Measurements from ENCODE around the gene CTDSPL2.

- TF ChIP-seq CTCF (conservative IDR thresholded peaks at IDR 0.05; ENCODE audit: low read depth in 2 of 2), result no peak
- no peak for TF ChIP-seq POLR2AphosphoS5 (IDR thresholded peaks at IDR 0.05; ENCODE audit: low read depth)
- no peak for TF ChIP-seq EZH2 (IDR thresholded peaks at IDR 0.05; ENCODE audit: low read depth, unreplicated experiment)
- no peak for TF ChIP-seq REST (IDR thresholded peaks at IDR 0.05; ENCODE audit: unreplicated experiment)
- TF ChIP-seq EZH2phosphoT487 (IDR thresholded peaks at IDR 0.05; ENCODE audit: unreplicated experiment), result no peak
- no peak for TF ChIP-seq JUNB (IDR thresholded peaks at IDR 0.05; ENCODE audit: unreplicated experiment)
- TF ChIP-seq CREB1 (CRISPR knock-in tag; IDR thresholded peaks at IDR 0.05; ENCODE audit: low read depth), result no peak
- no peak for TF ChIP-seq STAT1 (IDR thresholded peaks at IDR 0.05; ENCODE audit: unreplicated experiment)
- TF ChIP-seq ETS1 (IDR thresholded peaks at IDR 0.05), result no peak
- TF ChIP-seq NANOG (IDR thresholded peaks at IDR 0.05; ENCODE audit: borderline replicate concordance), result no peak
- no peak for TF ChIP-seq ZNF462 (CRISPR knock-in tag; IDR thresholded peaks at IDR 0.05)
Observed at GRCh38 chr15:44492040-44492439, 64.6 kb downstream of the CTDSPL2 start.
